HepG2 (cell line): ENCODE data around the gene NINL. TPM values are rescaled to one million over a fixed set of nuclear protein-coding genes. Genes with fewer than 3 reads are reported as not detected.
A peak's percentile ranks its signal among the peaks of the same experiment; 100 is the strongest.

ENCODE experiments used
- ARNTL ChIP-seq: sonication (generic); formaldehyde crosslinking; IDR thresholded peaks from 2 replicates; pipeline ENCODE4 v1.4.0; 2020; ENCODE audit warnings: mild to moderate bottlenecking, missing genetic modification reagents
- CSRNP1 ChIP-seq: sonication (generic); formaldehyde crosslinking; IDR thresholded peaks from 2 replicates; pipeline ENCODE4 v1.8.1; 2023; ENCODE audit warnings: mild to moderate bottlenecking, missing genetic modification reagents
- FIP1L1 ChIP-seq: fragments of 200-400 bp; formaldehyde crosslinking; IDR thresholded peaks from 2 replicates; pipeline ENCODE4 v1.6.1; 2018; ENCODE audit warnings: low read depth, mild to moderate bottlenecking, low read length, moderate library complexity, borderline replicate concordance; ENCODE audit not compliant: insufficient read depth
- FOSL1 ChIP-seq: sonication (generic); formaldehyde crosslinking; IDR thresholded peaks from 2 replicates; pipeline ENCODE4 v1.9.0; 2021; ENCODE audit warnings: missing genetic modification reagents, borderline replicate concordance
- FOXA1 ChIP-seq, 2 experiments: fragments of 450-650 bp in 1 of 2; sonication (generic) in 1 of 2; formaldehyde crosslinking in 1 of 2; IDR thresholded peaks; 2 replicates each; pipeline versions ENCODE4 v1.4.0 to v1.6.1; 2016 to 2020; ENCODE audit warnings: missing genetic modification reagents in 1 of 2
- FOXJ3 ChIP-seq: sonication (generic); formaldehyde crosslinking; IDR thresholded peaks from 2 replicates; pipeline ENCODE4 v1.4.0; 2020; ENCODE audit warnings: missing genetic modification reagents, mild to moderate bottlenecking, borderline replicate concordance
- JUN ChIP-seq: sonication (generic); formaldehyde crosslinking; IDR thresholded peaks from 2 replicates; pipeline ENCODE4 v1.4.0; 2020; ENCODE audit warnings: mild to moderate bottlenecking, missing genetic modification reagents
- NFATC3 ChIP-seq: sonication (generic); formaldehyde crosslinking; IDR thresholded peaks from 2 replicates; pipeline ENCODE4 v1.5.1; 2020; ENCODE audit warnings: mild to moderate bottlenecking, missing genetic modification reagents
- PBX3 ChIP-seq: sonication (generic); formaldehyde crosslinking; IDR thresholded peaks from 2 replicates; pipeline ENCODE4 v1.8.1; 2023; ENCODE audit warnings: missing genetic modification reagents, inconsistent platforms, borderline replicate concordance
- SNAPC4 ChIP-seq: sonication (generic); formaldehyde crosslinking; IDR thresholded peaks from 2 replicates; pipeline ENCODE4 v1.4.0; 2020; ENCODE audit warnings: mild to moderate bottlenecking, missing genetic modification reagents
- SSRP1 ChIP-seq: IDR thresholded peaks from 2 replicates; pipeline ENCODE4 v1.6.1; 2016; ENCODE audit warnings: control low read depth
- ZMYM4 ChIP-seq: sonication (generic); formaldehyde crosslinking; IDR thresholded peaks from 2 replicates; pipeline ENCODE4 v1.8.1; 2023; ENCODE audit warnings: mild to moderate bottlenecking, missing genetic modification reagents
- ZNF121 ChIP-seq: sonication (generic); formaldehyde crosslinking; IDR thresholded peaks from 2 replicates; pipeline ENCODE4 v1.5.0; 2020; ENCODE audit warnings: mild to moderate bottlenecking, missing genetic modification reagents
- ZNF431 ChIP-seq: sonication (generic); formaldehyde crosslinking; IDR thresholded peaks from 2 replicates; pipeline ENCODE4 v1.9.0; 2022; ENCODE audit warnings: missing genetic modification reagents, low read depth, mild to moderate bottlenecking, borderline replicate concordance
- ZNF484 ChIP-seq: sonication (generic); formaldehyde crosslinking; IDR thresholded peaks from 2 replicates; pipeline ENCODE4 v1.5.1; 2020; ENCODE audit warnings: mild to moderate bottlenecking, low read depth, missing genetic modification reagents, borderline replicate concordance
- ZNF556 ChIP-seq: sonication (generic); formaldehyde crosslinking; IDR thresholded peaks from 2 replicates; pipeline ENCODE4 v1.4.0; 2020; ENCODE audit warnings: mild to moderate bottlenecking, missing genetic modification reagents, borderline replicate concordance
- ZNF577 ChIP-seq: sonication (generic); formaldehyde crosslinking; IDR thresholded peaks from 2 replicates; pipeline ENCODE4 v1.4.0; 2020; ENCODE audit warnings: mild to moderate bottlenecking, low read depth, missing genetic modification reagents, borderline replicate concordance
- ZNF629 ChIP-seq: sonication (generic); formaldehyde crosslinking; conservative IDR thresholded peaks from 2 replicates; pipeline ENCODE4 v1.5.0; 2020; ENCODE audit warnings: missing genetic modification reagents
- polyA plus RNA-seq, 8 experiments: library from polyadenylated mRNA; depleted of rRNA in 3 of 8; stranded (reverse) in 7 of 8; unstranded in 1 of 8; fragments of >200 nt; fragmentation: Illumina TruSeq in 4 of 8; extraction: Trizol in 4 of 8; gene quantifications; 2 replicates each; pipeline versions ENCODE4 v1.2.1 to v1.2.3, GENCODE V29; 2011 to 2016; ENCODE audit warnings: low read depth in 4 of 8, missing spikeins in 1 of 8, mixed read lengths in 1 of 8; ENCODE audit not compliant: insufficient read depth in 1 of 8
- total RNA-seq, 5 experiments: library from RNA; depleted of rRNA; stranded (reverse); fragments of >200 nt; fragmentation: Illumina TruSeq; extraction: Trizol; gene quantifications; 2 replicates each; pipeline ENCODE4 v1.2.3, GENCODE V29; 2016; ENCODE audit warnings: low read depth in 1 of 5
- TF ChIP-seq, protein P1 (sequence below): sonication (generic); formaldehyde crosslinking; conservative IDR thresholded peaks from 2 replicates; pipeline ENCODE4 v1.4.0; 2020; ENCODE audit warnings: missing genetic modification reagents

NINL gene
- total and polyA plus RNA-seq, 2 of the 13 experiments (the other 11 are each of a cell fraction or from before 2014, with no cell fraction given) = 32.3 to 34.3 TPM

- TF ChIP-seq SNAPC4 (CRISPR knock-in tag) = no peak
- TF ChIP-seq ARNTL (CRISPR knock-in tag) = peak; percentile 85
- no peak for TF ChIP-seq FOSL1 (CRISPR knock-in tag)
- no peak for TF ChIP-seq CSRNP1 (CRISPR knock-in tag)
- TF ChIP-seq FOXJ3 (CRISPR knock-in tag) = no peak
- TF ChIP-seq JUN (CRISPR knock-in tag) = 0 out of 2 replicates have a peak, but pooled peaks have one; percentile 33
- TF ChIP-seq FOXA1 (IDR thresholded peaks at IDR 0.05) = no peak
- TF ChIP-seq FOXA1 (CRISPR knock-in tag; IDR thresholded peaks at IDR 0.05) = peak; percentile 36; the same call in 1 of the 2 replicates
- TF ChIP-seq, protein P1, sequence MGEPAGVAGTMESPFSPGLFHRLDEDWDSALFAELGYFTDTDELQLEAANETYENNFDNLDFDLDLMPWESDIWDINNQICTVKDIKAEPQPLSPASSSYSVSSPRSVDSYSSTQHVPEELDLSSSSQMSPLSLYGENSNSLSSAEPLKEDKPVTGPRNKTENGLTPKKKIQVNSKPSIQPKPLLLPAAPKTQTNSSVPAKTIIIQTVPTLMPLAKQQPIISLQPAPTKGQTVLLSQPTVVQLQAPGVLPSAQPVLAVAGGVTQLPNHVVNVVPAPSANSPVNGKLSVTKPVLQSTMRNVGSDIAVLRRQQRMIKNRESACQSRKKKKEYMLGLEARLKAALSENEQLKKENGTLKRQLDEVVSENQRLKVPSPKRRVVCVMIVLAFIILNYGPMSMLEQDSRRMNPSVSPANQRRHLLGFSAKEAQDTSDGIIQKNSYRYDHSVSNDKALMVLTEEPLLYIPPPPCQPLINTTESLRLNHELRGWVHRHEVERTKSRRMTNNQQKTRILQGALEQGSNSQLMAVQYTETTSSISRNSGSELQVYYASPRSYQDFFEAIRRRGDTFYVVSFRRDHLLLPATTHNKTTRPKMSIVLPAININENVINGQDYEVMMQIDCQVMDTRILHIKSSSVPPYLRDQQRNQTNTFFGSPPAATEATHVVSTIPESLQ (CRISPR knock-in tag) = no peak
- no peak for TF ChIP-seq FIP1L1
- no peak for TF ChIP-seq NFATC3
- no peak for TF ChIP-seq ZNF121
- no peak for TF ChIP-seq ZMYM4 (CRISPR knock-in tag)
- no peak for TF ChIP-seq PBX3 (CRISPR knock-in tag)
- peak; percentile 68; the same call in 1 of the 2 replicates for TF ChIP-seq ZNF431 (CRISPR knock-in tag)
- TF ChIP-seq ZNF484 (CRISPR knock-in tag) = no peak
- peak; percentile 81; the same call in 1 of the 2 replicates for TF ChIP-seq ZNF577 (CRISPR knock-in tag)
- no peak for TF ChIP-seq ZNF629 (CRISPR knock-in tag)
- peak; percentile 83; the same call in 1 of the 2 replicates for TF ChIP-seq ZNF556 (CRISPR knock-in tag)
- no peak for TF ChIP-seq SSRP1 (CRISPR knock-in tag)
These were observed 37.9 kb upstream of the NINL start (continued) for GRCh38 chr20:25623225-25623735.
